SU-DHL-6 (cell line): ENCODE data around the gene PXN.
"Not testable (repeated sequence)": the region's sequence is repeated elsewhere in the genome, so short reads cannot be mapped to it uniquely, and the experiment has no call there.

Experiments used
- H2AFZ ChIP-seq: fragments of 200-600 bp; sonication (generic); 2 replicates; pipeline ENCODE4 v1.6.1; 2014; ENCODE audit warnings: low read depth, mild to moderate bottlenecking, moderate library complexity, mixed read lengths, antibody characterized with exemption, low read length; ENCODE audit not compliant: severe bottlenecking
- H3F3A ChIP-seq: fragments of 200-600 bp; shearing (Covaris generic); 2 replicates; pipeline ENCODE4 v1.6.0; 2016; ENCODE audit warnings: antibody characterized with exemption, mild to moderate bottlenecking; ENCODE audit not compliant: insufficient read depth
- H3K27ac ChIP-seq: fragments of 200-600 bp; sonication (generic); 2 replicates; pipeline ENCODE4 v1.5.1; 2016; ENCODE audit warnings: low read depth, mild to moderate bottlenecking, low read length, moderate library complexity, mixed read lengths
- H3K27me3 ChIP-seq: fragments of 200-600 bp; sonication (generic), shearing (Covaris generic); 2 replicates; pipeline ENCODE4 v1.6.0; 2014; ENCODE audit warnings: mild to moderate bottlenecking, low read length
- H3K36me3 ChIP-seq: fragments of 200-600 bp; sonication (generic); 2 replicates; pipeline ENCODE4 v1.6.1; 2014; ENCODE audit warnings: mild to moderate bottlenecking, low read length, mixed read lengths
- H3K4me2 ChIP-seq: fragments of 300-600, 200-600 bp; shearing (Covaris generic), sonication (generic); 2 replicates; pipeline ENCODE4 v1.6.0; 2014; ENCODE audit warnings: low read length, low read depth, mild to moderate bottlenecking; ENCODE audit not compliant: poor library complexity, severe bottlenecking
- H3K4me3 ChIP-seq: fragments of 200-600 bp; sonication (generic); 2 replicates; pipeline ENCODE4 v1.5.1; 2014; ENCODE audit warnings: antibody characterized with exemption, low read length, mild to moderate bottlenecking, mixed read lengths; ENCODE audit not compliant: insufficient read depth, poor library complexity, severe bottlenecking
- H3K79me2 ChIP-seq: fragments of 200-600 bp; sonication (generic); 2 replicates; pipeline ENCODE4 v1.6.1; 2014; ENCODE audit warnings: mild to moderate bottlenecking, low read length, moderate library complexity; ENCODE audit not compliant: insufficient read depth
- H3K9ac ChIP-seq: fragments of 200-600 bp; sonication (generic); 2 replicates; pipeline ENCODE4 v1.7.0; 2014; ENCODE audit warnings: mild to moderate bottlenecking, low read length
- H3K9me2 ChIP-seq: fragments of 200-600 bp; sonication (generic); replicated peaks from 2 replicates; pipeline ENCODE4 v1.6.1; 2014; ENCODE audit warnings: low read length; ENCODE audit not compliant: insufficient read depth
- H3K9me3 ChIP-seq: fragments of 200-600 bp; sonication (generic); 2 replicates; pipeline ENCODE4 v1.6.1; 2014; ENCODE audit warnings: low read length, mixed read lengths; ENCODE audit not compliant: insufficient read depth
- H4K20me1 ChIP-seq: fragments of 200-600 bp; sonication (generic); 2 replicates; pipeline ENCODE4 v1.6.1; 2014; ENCODE audit warnings: low read depth, mild to moderate bottlenecking, antibody characterized with exemption, low read length, moderate library complexity, mixed read lengths
- CTCF ChIP-seq: fragments of 200-600 bp; sonication (generic); IDR thresholded peaks from one replicate; pipeline ENCODE4 v1.5.1; 2017; ENCODE audit warnings: antibody characterized with exemption, mild to moderate bottlenecking, low read length, moderate library complexity; ENCODE audit not compliant: insufficient read depth, poor library complexity, severe bottlenecking
- EZH2phosphoT487 ChIP-seq: fragments of 200-600 bp; sonication (generic), shearing (Covaris generic); conservative IDR thresholded peaks from 2 replicates; pipeline ENCODE4 v1.6.1; 2018; ENCODE audit warnings: mild to moderate bottlenecking, antibody characterized with exemption, low read length, moderate library complexity, mixed read lengths

The PXN gene

GRCh38 chr12:120197542-120197887 is 68.0 kb downstream of the PXN start:
- TF ChIP-seq EZH2phosphoT487 (no peak), CTCF (no peak)
- Histone ChIP-seq H3K36me3 (peaks cover 38% of the 10 kb centered on the region), H3K79me2 (peaks cover 52% of the 10 kb centered on the region), H4K20me1 (peaks cover 11% of the 10 kb centered on the region), H3K27me3 (no peaks in the 10 kb centered on the region), H3K9me3 (no peaks in the 10 kb centered on the region), H3K4me3 (no peak overlapping the region), H3K4me2 (peak overlapping the region; percentile 96), H2AFZ (no peak overlapping the region), H3K9ac (no peak overlapping the region), H3F3A (peaks cover 60% of the 10 kb centered on the region), H3K9me2 (no peaks in the 10 kb centered on the region), H3K27ac (peak overlapping the region; percentile 85; the same call in 1 of the 2 replicates)

- peaks cover 38% of the 10 kb centered on the region for H3K36me3 ChIP-seq
- H3K79me2 ChIP-seq = peaks cover 51% of the 10 kb centered on the region
- peaks cover 63% of the 10 kb centered on the region for H3F3A ChIP-seq
- H3K4me2 ChIP-seq = peak overlapping the region; percentile 96
- H3K4me3 ChIP-seq = peak overlapping the region; percentile 7
- H4K20me1 ChIP-seq = peaks cover 11% of the 10 kb centered on the region
- H3K27me3 ChIP-seq, H3K9ac ChIP-seq, H2AFZ ChIP-seq, H3K9me3 ChIP-seq, H3K9me2 ChIP-seq: not testable (repeated sequence)
- peak overlapping the region; percentile 85 for H3K27ac ChIP-seq
Observed at GRCh38 chr12:120196817-120197541, 68.6 kb downstream of the PXN start.

- Histone ChIP-seq H4K20me1 (peaks cover 11% of the 10 kb centered on the region), H3K27ac (peak overlapping the region; percentile 85)
Observed at GRCh38 chr12:120196363-120196762, 69.2 kb downstream of the PXN start.

More at GRCh38 chr12:120196363-120196762, 69.2 kb downstream of the PXN start:
- Histone ChIP-seq H3K4me3 (peak overlapping the region; percentile 20), H3K79me2 (peaks cover 57% of the 10 kb centered on the region), H3F3A (peaks cover 66% of the 10 kb centered on the region), H3K9me2 (no peaks in the 10 kb centered on the region), H3K9me3 (no peaks in the 10 kb centered on the region), H3K4me2 (peak overlapping the region; percentile 96), H3K27me3 (no peaks in the 10 kb centered on the region), H2AFZ (no peak overlapping the region), H3K9ac (0 out of 2 replicates have a peak overlapping the region, but pooled peaks have one; percentile 77), H3K36me3 (peaks cover 38% of the 10 kb centered on the region)
- TF ChIP-seq EZH2phosphoT487 = no peak
- no peak for TF ChIP-seq CTCF
